A673 (cell line): Measurements from ENCODE around the gene ADGRB2. TPM values are rescaled to one million over a fixed set of nuclear protein-coding genes. Genes with fewer than 3 reads are reported as not detected.

Experiments
- BruUV-seq: library from RNA; stranded (reverse); fragments of 400-500 nt; replicated peaks from 2 replicates; lab custom pipeline; 2021; lab: Mats Ljungman, UMichigan
- CTCF ChIA-PET: fragments of 300-600 bp; sonication (Branson Sonifier 250); formaldehyde crosslinking; loops from one replicate; lab custom pipeline; 2022; ENCODE audit warnings: antibody characterized with exemption; lab: Charles Lee
- POLR2A ChIA-PET: fragments of 300-600 bp; sonication (Branson Sonifier 250); formaldehyde crosslinking; loops from one replicate; lab custom pipeline; 2022; ENCODE audit warnings: antibody characterized with exemption; ENCODE audit not compliant: low non-redundant PET; lab: Charles Lee
- DNase-seq: peaks from one replicate; pipeline ENCODE4 v3.0.0-alpha.2; 2015; ENCODE audit warnings: low spot score
- H3K27ac ChIP-seq: fragments of 200-600 bp; sonication (generic); 2 replicates; pipeline ENCODE4 v1.5.1; 2016; ENCODE audit warnings: mixed run types, low read depth, mild to moderate bottlenecking, mixed read lengths, antibody characterized with exemption, low read length; ENCODE audit not compliant: poor library complexity, severe bottlenecking
- H3K27me3 ChIP-seq: fragments of 200-600 bp; sonication (generic); replicated peaks from 2 replicates; pipeline ENCODE4 v1.6.1; 2017; ENCODE audit warnings: mixed run types, low read depth, mild to moderate bottlenecking, mixed read lengths, antibody characterized with exemption, low read length; ENCODE audit not compliant: insufficient read depth, poor library complexity
- H3K36me3 ChIP-seq: fragments of 200-600 bp; sonication (generic); 2 replicates; pipeline ENCODE4 v1.6.1; 2016; ENCODE audit warnings: mixed run types, mild to moderate bottlenecking, mixed read lengths, antibody characterized with exemption, low read length; ENCODE audit not compliant: insufficient read depth, poor library complexity, severe bottlenecking
- H3K4me1 ChIP-seq: fragments of 200-600 bp; sonication (generic); 2 replicates; pipeline ENCODE4 v1.6.1; 2017; ENCODE audit warnings: mixed run types, mild to moderate bottlenecking, mixed read lengths, antibody characterized with exemption, low read length; ENCODE audit not compliant: insufficient read depth, poor library complexity, severe bottlenecking
- H3K4me3 ChIP-seq: fragments of 200-600 bp; sonication (generic); 2 replicates; pipeline ENCODE4 v1.5.1; 2016; ENCODE audit warnings: low read depth, mixed run types, mild to moderate bottlenecking, mixed read lengths, low read length; ENCODE audit not compliant: poor library complexity, severe bottlenecking
- H3K9me3 ChIP-seq: fragments of 200-600 bp; sonication (generic); 2 replicates; pipeline ENCODE4 v1.6.1; 2016; ENCODE audit warnings: mixed run types, low read depth, mild to moderate bottlenecking, mixed read lengths, antibody characterized with exemption, low read length; ENCODE audit not compliant: poor library complexity, severe bottlenecking
- EZH2 ChIP-seq: fragments of 200-600 bp; sonication (generic); IDR thresholded peaks from 2 replicates; pipeline ENCODE4 v1.6.1; 2017; ENCODE audit warnings: borderline replicate concordance, low read depth, mild to moderate bottlenecking, mixed read lengths, antibody characterized with exemption, low read length; ENCODE audit not compliant: poor library complexity, severe bottlenecking
- intact Hi-C: fragments of 100-400 bp; cut with micrococcal nuclease; formaldehyde crosslinking; loops from one replicate; pipeline ENCODE4 v1.10.0; 2022; ENCODE audit not compliant: unreplicated experiment
- total RNA-seq: library from RNA; stranded (reverse); gene quantifications from 2 replicates; pipeline ENCODE4 v1.2.3, GENCODE V29; 2021
- TF ChIP-seq, protein P1 (sequence below): fragments of 300-800, 200-600 bp; sonication (generic); conservative IDR thresholded peaks from 2 replicates; pipeline ENCODE4 v1.5.1; 2017; ENCODE audit warnings: low read depth, mild to moderate bottlenecking, antibody characterized with exemption, low read length, moderate library complexity, mixed read lengths

ADGRB2 gene
- total RNA-seq, 1 experiment from 2014 or later, result 5.9 TPM

DNA sequence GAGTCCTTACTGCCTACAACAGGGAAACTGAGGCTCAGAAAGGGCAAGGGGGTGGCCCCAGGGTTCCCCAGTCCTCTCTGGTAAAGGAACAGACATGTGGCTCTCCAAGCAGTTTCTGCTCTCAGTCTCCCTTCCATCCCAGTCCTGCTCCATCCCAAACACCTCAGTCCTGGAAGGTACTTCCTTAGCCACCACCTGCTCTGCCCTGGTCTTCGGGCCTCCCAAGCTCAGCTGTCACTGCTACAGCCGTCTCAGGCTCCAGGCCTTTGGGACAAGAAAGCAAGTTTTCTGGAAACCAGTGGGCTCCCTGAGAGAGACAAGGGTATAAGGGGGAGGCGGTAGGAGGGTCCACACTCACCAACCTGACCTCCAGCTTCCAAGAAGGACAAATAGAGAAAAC, 23.1 kb upstream of the ADGRB2 start:
- no TSS peak for BruUV-seq
- no peaks in the 10 kb centered on the region for H3K27me3 ChIP-seq
- peaks cover 19% of the 10 kb centered on the region for H3K4me1 ChIP-seq
- H3K36me3 ChIP-seq, result no peaks in the 10 kb centered on the region
- H3K4me3 ChIP-seq, result no peak overlapping the region
- no peak for DNase-seq
- TF ChIP-seq EZH2, result no peak
- TF ChIP-seq, protein P1, sequence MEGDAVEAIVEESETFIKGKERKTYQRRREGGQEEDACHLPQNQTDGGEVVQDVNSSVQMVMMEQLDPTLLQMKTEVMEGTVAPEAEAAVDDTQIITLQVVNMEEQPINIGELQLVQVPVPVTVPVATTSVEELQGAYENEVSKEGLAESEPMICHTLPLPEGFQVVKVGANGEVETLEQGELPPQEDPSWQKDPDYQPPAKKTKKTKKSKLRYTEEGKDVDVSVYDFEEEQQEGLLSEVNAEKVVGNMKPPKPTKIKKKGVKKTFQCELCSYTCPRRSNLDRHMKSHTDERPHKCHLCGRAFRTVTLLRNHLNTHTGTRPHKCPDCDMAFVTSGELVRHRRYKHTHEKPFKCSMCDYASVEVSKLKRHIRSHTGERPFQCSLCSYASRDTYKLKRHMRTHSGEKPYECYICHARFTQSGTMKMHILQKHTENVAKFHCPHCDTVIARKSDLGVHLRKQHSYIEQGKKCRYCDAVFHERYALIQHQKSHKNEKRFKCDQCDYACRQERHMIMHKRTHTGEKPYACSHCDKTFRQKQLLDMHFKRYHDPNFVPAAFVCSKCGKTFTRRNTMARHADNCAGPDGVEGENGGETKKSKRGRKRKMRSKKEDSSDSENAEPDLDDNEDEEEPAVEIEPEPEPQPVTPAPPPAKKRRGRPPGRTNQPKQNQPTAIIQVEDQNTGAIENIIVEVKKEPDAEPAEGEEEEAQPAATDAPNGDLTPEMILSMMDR, result no peak
- ChIA-PET POLR2A (no interaction called here), CTCF (no interaction called here)
- intact Hi-C loops, result loop anchor here (5.0 to 10.0 kb wide), 3 partner anchors 125 to 392 kb away; no protein-coding TSS in a partner anchor
- H3K27ac ChIP-seq, result no peak overlapping the region
- no peaks in the 10 kb centered on the region for H3K9me3 ChIP-seq

GRCh38 chr1:31786366-31787060, 22.4 kb upstream of the ADGRB2 start:
- Histone ChIP-seq H3K36me3 (no peaks in the 10 kb centered on the region), H3K4me3 (no peak overlapping the region), H3K9me3 (no peaks in the 10 kb centered on the region), H3K27ac (no peak overlapping the region), H3K4me1 (peaks cover 27% of the 10 kb centered on the region), H3K27me3 (no peaks in the 10 kb centered on the region)
- CTCF ChIA-PET, result no interaction called here
- intact Hi-C loops, result loop anchor here (5.0 to 10.0 kb wide), 3 partner anchors 124 to 392 kb away; no protein-coding TSS in a partner anchor
- no TSS peak for BruUV-seq
- POLR2A ChIA-PET, result no interaction called here
- DNase-seq, result no peak
- TF ChIP-seq, protein P1, result no peak
- TF ChIP-seq EZH2, result no peak

DNA sequence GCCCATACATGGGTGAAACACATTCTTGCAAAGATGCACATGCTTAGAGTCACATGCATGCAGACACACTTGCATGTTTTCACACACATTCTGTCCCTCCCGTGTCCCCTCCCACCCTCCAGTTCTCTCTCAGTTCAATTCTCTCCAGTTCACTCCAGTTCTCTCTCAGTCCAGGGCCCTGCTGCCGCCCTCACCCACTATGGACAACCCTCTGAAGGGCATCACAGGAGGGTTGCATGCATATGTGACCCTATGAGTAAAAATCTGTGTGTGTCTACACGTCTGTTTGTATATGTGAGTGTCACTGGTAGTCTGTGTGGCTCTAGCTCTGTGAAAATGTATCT, 21.8 kb upstream of the ADGRB2 start:
- Histone ChIP-seq H3K4me1 (peaks cover 32% of the 10 kb centered on the region), H3K27me3 (no peaks in the 10 kb centered on the region), H3K36me3 (no peaks in the 10 kb centered on the region), H3K27ac (no peak overlapping the region), H3K4me3 (no peak overlapping the region), H3K9me3 (no peaks in the 10 kb centered on the region)
- no peak for DNase-seq
- ChIA-PET POLR2A (no interaction called here), CTCF (no interaction called here)
- TF ChIP-seq EZH2, result no peak
- TF ChIP-seq, protein P1, result no peak
- intact Hi-C loops, result loop anchor here (5.0 to 10.0 kb wide), 3 partner anchors 124 to 391 kb away; no protein-coding TSS in a partner anchor
- no TSS peak for BruUV-seq
